Neural cell (in vitro differentiated cells): ENCODE measurements around the gene LZTS2.

Experiments
- CTCF ChIP-seq: fragments of 450-650 bp; IDR thresholded peaks from 2 replicates; pipeline ENCODE4 v1.5.1; 2014; ENCODE audit warnings: antibody characterized with exemption, mild to moderate bottlenecking, moderate library complexity; ENCODE audit not compliant: poor library complexity, severe bottlenecking
- EP300 ChIP-seq: fragments of 450-650 bp; conservative IDR thresholded peaks from 2 replicates; pipeline ENCODE4 v1.6.1; 2014; ENCODE audit warnings: antibody characterized with exemption, mild to moderate bottlenecking, moderate library complexity; ENCODE audit not compliant: poor library complexity, severe bottlenecking
- EZH2 ChIP-seq: fragments of 200-600, 300-800 bp; shearing (Covaris generic), sonication (generic); IDR thresholded peaks from 2 replicates; pipeline ENCODE4 v1.6.1; 2014; ENCODE audit warnings: antibody characterized with exemption, low read length, borderline replicate concordance, mild to moderate bottlenecking; ENCODE audit not compliant: insufficient read depth, poor library complexity, severe bottlenecking
- MXI1 ChIP-seq: fragments of 450-650 bp; conservative IDR thresholded peaks from 2 replicates; pipeline ENCODE4 v1.6.1; 2014; ENCODE audit warnings: antibody characterized with exemption, mild to moderate bottlenecking; ENCODE audit not compliant: poor library complexity, severe bottlenecking
- POLR2AphosphoS5 ChIP-seq: IDR thresholded peaks from 2 replicates; pipeline ENCODE4 v1.6.1; 2012

- TF ChIP-seq CTCF (no peak), POLR2AphosphoS5 (no peak), EZH2 (no peak), EP300 (no peak), MXI1 (no peak)
Observed at GRCh38 chr10:101022967-101023705, 23.5 kb downstream of the LZTS2 start.
